Suppressor macrophage (primary cell): ENCODE results near the gene CYLD.
A peak's percentile ranks its signal among the peaks of the same experiment; 100 is the strongest.

Experiments used
- DNase-seq, 4 experiments: peaks; one replicate each; pipeline ENCODE4 v3.0.0-alpha.2; 2020 to 2022

Gene CYLD

GRCh38 chr16:50820225-50820624, 78.3 kb downstream of the CYLD start:
- no peak for DNase-seq

GRCh38 chr16:50821586-50821985, 79.7 kb downstream of the CYLD start:
- DNase-seq, result no peak

GRCh38 chr16:50822671-50823070, 80.8 kb downstream of the CYLD start:
- no peak for DNase-seq

GRCh38 chr16:50826797-50827316, 85.0 kb downstream of the CYLD start:
- no peak for DNase-seq

GRCh38 chr16:50828164-50828702, 86.3 kb downstream of the CYLD start:
- DNase-seq, result no peak

- no peak for DNase-seq
Observed at GRCh38 chr16:50830698-50831097, 88.8 kb downstream of the CYLD start.

- no peak for DNase-seq
Observed at GRCh38 chr16:50831751-50832150, 89.9 kb downstream of the CYLD start.

GRCh38 chr16:50833929-50834328, 92.0 kb downstream of the CYLD start:
- no peak for DNase-seq

- DNase-seq, result no peak
Observed at GRCh38 chr16:50834701-50835100, 92.8 kb downstream of the CYLD start.

GRCh38 chr16:50835358-50836060, 93.6 kb downstream of the CYLD start:
- DNase-seq, result no peak

GRCh38 chr16:50836121-50836621, 94.3 kb downstream of the CYLD start:
- no peak for DNase-seq

- DNase-seq, result no peak
Observed at GRCh38 chr16:50837324-50837723, 95.4 kb downstream of the CYLD start.

- DNase-seq, result no peak
Observed at GRCh38 chr16:50838165-50838564, 96.3 kb downstream of the CYLD start.

GRCh38 chr16:50838885-50839284, 97.0 kb downstream of the CYLD start:
- no peak for DNase-seq

- no peak for DNase-seq
Observed at GRCh38 chr16:50839356-50839755, 97.5 kb downstream of the CYLD start.

- DNase-seq, result no peak
Observed at GRCh38 chr16:50839920-50840729, 98.2 kb downstream of the CYLD start.

- peak; percentile 10 to 39 (median 23) for DNase-seq
Observed at GRCh38 chr16:50841081-50841886, 99.4 kb downstream of the CYLD start.

- DNase-seq, result no peak
Observed at GRCh38 chr16:50842013-50842505, 100.2 kb downstream of the CYLD start.

- peak in 2 of 4 experiments; percentile 10 to 15 for DNase-seq
Observed at GRCh38 chr16:50842589-50842988, 100.7 kb downstream of the CYLD start.

GRCh38 chr16:50844840-50845239, 103.0 kb downstream of the CYLD start:
- DNase-seq, result no peak

- no peak for DNase-seq
Observed at GRCh38 chr16:50845296-50845695, 103.4 kb downstream of the CYLD start.

GRCh38 chr16:50846511-50846910, 104.6 kb downstream of the CYLD start:
- no peak for DNase-seq
